ENCODE measurements around the gene TJP3. TPM values are rescaled to one million over a fixed set of nuclear protein-coding genes. Genes with fewer than 3 reads are reported as not detected.

TJP3 gene
- total RNA-seq, 1 donor from 2014 or later, result 20.0 TPM

- TF ChIP-seq, protein P1, sequence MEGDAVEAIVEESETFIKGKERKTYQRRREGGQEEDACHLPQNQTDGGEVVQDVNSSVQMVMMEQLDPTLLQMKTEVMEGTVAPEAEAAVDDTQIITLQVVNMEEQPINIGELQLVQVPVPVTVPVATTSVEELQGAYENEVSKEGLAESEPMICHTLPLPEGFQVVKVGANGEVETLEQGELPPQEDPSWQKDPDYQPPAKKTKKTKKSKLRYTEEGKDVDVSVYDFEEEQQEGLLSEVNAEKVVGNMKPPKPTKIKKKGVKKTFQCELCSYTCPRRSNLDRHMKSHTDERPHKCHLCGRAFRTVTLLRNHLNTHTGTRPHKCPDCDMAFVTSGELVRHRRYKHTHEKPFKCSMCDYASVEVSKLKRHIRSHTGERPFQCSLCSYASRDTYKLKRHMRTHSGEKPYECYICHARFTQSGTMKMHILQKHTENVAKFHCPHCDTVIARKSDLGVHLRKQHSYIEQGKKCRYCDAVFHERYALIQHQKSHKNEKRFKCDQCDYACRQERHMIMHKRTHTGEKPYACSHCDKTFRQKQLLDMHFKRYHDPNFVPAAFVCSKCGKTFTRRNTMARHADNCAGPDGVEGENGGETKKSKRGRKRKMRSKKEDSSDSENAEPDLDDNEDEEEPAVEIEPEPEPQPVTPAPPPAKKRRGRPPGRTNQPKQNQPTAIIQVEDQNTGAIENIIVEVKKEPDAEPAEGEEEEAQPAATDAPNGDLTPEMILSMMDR (conservative IDR thresholded peaks at IDR 0.05), result no peak
- no peak for DNase-seq (ENCODE audit: extremely low spot score, unreplicated experiment)
- Mint-ChIP-seq H3K36me3 (no peaks in the 10 kb centered on the region), H3K4me3 (peak overlapping the region; percentile 55), H3K9me3 (no peaks in the 10 kb centered on the region), H3K27ac (peak overlapping the region; percentile 64), H3K4me1 (ENCODE audit: unreplicated experiment) (peaks cover 29% of the 10 kb centered on the region), H3K27me3 (no peaks in the 10 kb centered on the region)
These were observed 37.1 kb upstream of the TJP3 start for GRCh38 chr19:3670796-3671679.

GRCh38 chr19:3671680-3672574 is 36.3 kb upstream of the TJP3 start:
- Mint-ChIP-seq H3K4me1 (ENCODE audit: unreplicated experiment) (peaks cover 29% of the 10 kb centered on the region), H3K4me3 (peak overlapping the region; percentile 22), H3K27ac (peak overlapping the region; percentile 16), H3K36me3 (no peaks in the 10 kb centered on the region), H3K27me3 (no peaks in the 10 kb centered on the region), H3K9me3 (no peaks in the 10 kb centered on the region)
- DNase-seq (ENCODE audit: extremely low spot score, unreplicated experiment), result no peak
- TF ChIP-seq, protein P1 (conservative IDR thresholded peaks at IDR 0.05), result peak; percentile 24

- peak overlapping the region; percentile 16 for H3K27ac Mint-ChIP-seq
- H3K27me3 Mint-ChIP-seq, result no peaks in the 10 kb centered on the region
- H3K4me1 Mint-ChIP-seq (ENCODE audit: unreplicated experiment), result peaks cover 29% of the 10 kb centered on the region
- no peak for DNase-seq (ENCODE audit: extremely low spot score, unreplicated experiment)
- TF ChIP-seq, protein P1 (conservative IDR thresholded peaks at IDR 0.05), result no peak
- no peaks in the 10 kb centered on the region for H3K9me3 Mint-ChIP-seq
- H3K36me3 Mint-ChIP-seq, result no peaks in the 10 kb centered on the region
- H3K4me3 Mint-ChIP-seq, result no peak overlapping the region
These were observed 35.6 kb upstream of the TJP3 start for GRCh38 chr19:3672575-3672948.

DNA sequence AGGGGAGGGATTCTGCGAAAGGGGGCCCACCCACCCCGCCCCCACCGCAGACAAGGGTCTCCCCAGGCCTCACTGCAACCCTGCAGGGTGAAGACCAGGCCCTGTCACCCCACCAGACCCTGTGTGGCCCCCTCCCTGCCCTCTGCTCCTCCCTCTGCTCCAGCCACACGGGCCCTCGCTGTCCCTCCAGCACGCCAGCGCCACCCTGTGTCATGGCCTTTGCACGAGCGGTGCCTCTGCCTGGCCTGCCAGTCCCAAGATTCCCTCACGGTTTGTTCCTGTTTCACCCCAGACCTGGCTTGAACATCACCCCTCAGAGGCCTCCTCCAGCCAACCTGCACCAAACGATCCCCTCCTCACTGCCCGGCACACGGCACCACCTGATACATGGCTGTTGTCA is 35.2 kb upstream of the TJP3 start:
- no peak for DNase-seq (ENCODE audit: extremely low spot score, unreplicated experiment)
- Mint-ChIP-seq H3K36me3 (no peaks in the 10 kb centered on the region), H3K4me1 (ENCODE audit: unreplicated experiment) (peaks cover 28% of the 10 kb centered on the region), H3K9me3 (no peaks in the 10 kb centered on the region), H3K27me3 (no peaks in the 10 kb centered on the region), H3K27ac (no peak overlapping the region), H3K4me3 (no peak overlapping the region)
- TF ChIP-seq, protein P1 (conservative IDR thresholded peaks at IDR 0.05), result no peak

GRCh38 chr19:3673506-3674439 is 34.4 kb upstream of the TJP3 start:
- H3K27ac Mint-ChIP-seq, result no peak overlapping the region
- no peak overlapping the region for H3K4me3 Mint-ChIP-seq
- no peaks in the 10 kb centered on the region for H3K36me3 Mint-ChIP-seq
- no peak for DNase-seq (ENCODE audit: extremely low spot score, unreplicated experiment)
- H3K27me3 Mint-ChIP-seq, result no peaks in the 10 kb centered on the region
- no peaks in the 10 kb centered on the region for H3K9me3 Mint-ChIP-seq
- peaks cover 21% of the 10 kb centered on the region for H3K4me1 Mint-ChIP-seq (ENCODE audit: unreplicated experiment)
- TF ChIP-seq, protein P1 (conservative IDR thresholded peaks at IDR 0.05), result no peak

Measured in type B pancreatic cell (in vitro differentiated cells).